GM12865 (cell line): ENCODE measurements around the gene ZNF418.

Experiments
- DNase-seq: peaks from one replicate; pipeline ENCODE4 v3.0.0; 2010; ENCODE audit warnings: low read depth
- H3K4me3 ChIP-seq: 2 replicates; pipeline ENCODE4 v1.5.1; 2011; ENCODE audit warnings: mild to moderate bottlenecking, low read depth, low read length, control low read depth
- TF ChIP-seq, protein P1 (sequence below): IDR thresholded peaks from 2 replicates; pipeline ENCODE4 v1.5.1; 2011; ENCODE audit warnings: low read length, control low read depth, low read depth, inconsistent platforms; ENCODE audit not compliant: insufficient read depth; ENCODE audit errors: missing control alignments

Gene ZNF418

DNA sequence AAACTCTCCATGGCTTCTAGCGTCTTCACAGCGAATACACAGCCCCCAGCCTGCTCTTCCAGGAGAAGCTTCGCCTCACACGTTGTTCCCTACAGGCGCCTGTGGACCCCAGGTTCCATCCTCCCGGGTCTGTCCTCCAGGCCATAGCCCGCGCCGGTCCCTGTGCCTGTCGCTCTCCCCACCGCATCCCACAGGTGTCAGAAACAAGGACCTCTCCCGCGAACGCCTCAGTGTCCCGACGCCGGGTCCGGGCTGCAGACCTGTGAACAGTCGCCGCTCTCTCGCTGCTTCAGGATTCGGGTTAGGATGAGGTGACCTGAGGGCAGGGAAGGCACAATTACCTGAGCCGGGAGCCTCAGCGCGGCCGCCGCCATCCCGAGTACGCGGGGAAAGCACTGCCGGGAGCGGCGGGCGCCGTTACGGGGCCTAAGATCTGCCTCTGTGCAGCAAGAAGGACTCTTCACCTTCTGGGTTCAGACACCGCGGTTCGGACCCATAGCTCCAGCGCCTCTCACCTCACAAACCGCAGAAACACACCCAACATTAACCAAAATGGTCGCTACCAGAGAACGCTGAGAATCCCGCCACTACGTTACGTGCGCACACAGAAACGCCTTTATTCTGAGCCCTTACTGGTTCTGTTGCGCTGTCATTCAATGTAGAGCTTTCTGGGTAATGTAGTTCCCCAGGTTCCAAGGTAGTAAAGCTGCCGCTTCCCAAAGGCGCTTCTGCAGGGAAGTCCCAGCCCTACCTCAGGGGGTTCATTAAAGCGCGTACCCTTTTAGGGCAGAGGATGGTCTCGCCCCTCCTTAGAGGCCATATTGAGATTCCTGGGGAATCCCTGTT lies at the start of gene ZNF418:
Gene ZNF418, minus strand, starts transcription at position 583 of the 846 bp plus-strand sequence. CDS start 1,580 bp downstream, outside the sequence.
- peak; percentile 77 for DNase-seq
- TF ChIP-seq, protein P1, sequence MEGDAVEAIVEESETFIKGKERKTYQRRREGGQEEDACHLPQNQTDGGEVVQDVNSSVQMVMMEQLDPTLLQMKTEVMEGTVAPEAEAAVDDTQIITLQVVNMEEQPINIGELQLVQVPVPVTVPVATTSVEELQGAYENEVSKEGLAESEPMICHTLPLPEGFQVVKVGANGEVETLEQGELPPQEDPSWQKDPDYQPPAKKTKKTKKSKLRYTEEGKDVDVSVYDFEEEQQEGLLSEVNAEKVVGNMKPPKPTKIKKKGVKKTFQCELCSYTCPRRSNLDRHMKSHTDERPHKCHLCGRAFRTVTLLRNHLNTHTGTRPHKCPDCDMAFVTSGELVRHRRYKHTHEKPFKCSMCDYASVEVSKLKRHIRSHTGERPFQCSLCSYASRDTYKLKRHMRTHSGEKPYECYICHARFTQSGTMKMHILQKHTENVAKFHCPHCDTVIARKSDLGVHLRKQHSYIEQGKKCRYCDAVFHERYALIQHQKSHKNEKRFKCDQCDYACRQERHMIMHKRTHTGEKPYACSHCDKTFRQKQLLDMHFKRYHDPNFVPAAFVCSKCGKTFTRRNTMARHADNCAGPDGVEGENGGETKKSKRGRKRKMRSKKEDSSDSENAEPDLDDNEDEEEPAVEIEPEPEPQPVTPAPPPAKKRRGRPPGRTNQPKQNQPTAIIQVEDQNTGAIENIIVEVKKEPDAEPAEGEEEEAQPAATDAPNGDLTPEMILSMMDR: no peak
- peak within 1 kb of the TSS; percentile 59 for H3K4me3 ChIP-seq

GRCh38 chr19:57978586-57979289 lies 43.5 kb upstream of the ZNF418 start:
- TF ChIP-seq, protein P1: no peak
- H3K4me3 ChIP-seq: no peak overlapping the region
- DNase-seq: no peak

DNA sequence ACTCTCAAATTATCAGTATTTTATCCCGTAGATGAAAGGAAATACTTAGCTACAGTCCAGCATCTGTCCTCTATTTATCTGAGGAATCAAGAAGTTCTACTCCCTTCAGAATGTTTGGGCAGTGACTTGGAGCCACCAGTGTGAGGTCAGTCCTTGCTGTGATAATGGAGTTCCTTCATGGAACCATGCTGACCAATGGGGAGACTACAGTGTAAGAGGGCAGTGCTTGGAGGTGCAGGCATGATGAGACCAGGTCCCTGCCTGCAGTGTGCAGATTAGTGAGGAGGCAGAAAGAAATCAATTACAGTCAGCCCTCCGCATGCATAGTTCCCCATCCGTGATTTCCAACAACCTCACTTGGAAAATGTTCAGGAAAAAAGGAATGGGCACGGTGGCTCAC lies 39.2 kb upstream of the ZNF418 start, which contains the start of gene C19orf18:
Gene C19orf18, minus strand, starts transcription at position 101 of the 400 bp plus-strand sequence. CDS start 102 bp downstream, outside the sequence.
- no peak for DNase-seq
- TF ChIP-seq, protein P1: no peak
- H3K4me3 ChIP-seq: no peak within 1 kb of the TSS

DNA sequence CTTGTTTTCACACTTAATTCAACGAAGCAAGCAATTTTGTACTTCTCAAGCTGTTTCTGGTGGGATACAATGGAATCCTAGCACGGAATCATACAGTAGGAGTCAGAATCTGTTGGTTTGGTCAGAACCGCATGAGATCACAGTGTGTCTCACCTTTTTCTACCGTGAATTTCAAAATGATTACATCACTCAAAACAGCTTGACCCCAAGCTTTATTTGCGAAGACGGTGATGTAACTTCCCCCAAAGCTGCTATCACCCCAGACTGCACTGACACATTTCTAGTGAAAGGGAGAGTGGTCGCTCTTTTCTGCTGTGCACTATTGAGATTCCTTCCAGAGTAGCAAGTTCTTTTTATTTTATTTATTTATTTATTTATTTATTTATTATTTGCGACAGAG lies 29.6 kb upstream of the ZNF418 start:
- TF ChIP-seq, protein P1: no peak
- DNase-seq: no peak

GRCh38 chr19:57961785-57962184 lies 26.6 kb upstream of the ZNF418 start:
- TF ChIP-seq, protein P1: no peak
- no peak for DNase-seq

More for the DNA sequence above, 29.6 kb upstream of the ZNF418 start:
- no peak overlapping the region for H3K4me3 ChIP-seq

DNA sequence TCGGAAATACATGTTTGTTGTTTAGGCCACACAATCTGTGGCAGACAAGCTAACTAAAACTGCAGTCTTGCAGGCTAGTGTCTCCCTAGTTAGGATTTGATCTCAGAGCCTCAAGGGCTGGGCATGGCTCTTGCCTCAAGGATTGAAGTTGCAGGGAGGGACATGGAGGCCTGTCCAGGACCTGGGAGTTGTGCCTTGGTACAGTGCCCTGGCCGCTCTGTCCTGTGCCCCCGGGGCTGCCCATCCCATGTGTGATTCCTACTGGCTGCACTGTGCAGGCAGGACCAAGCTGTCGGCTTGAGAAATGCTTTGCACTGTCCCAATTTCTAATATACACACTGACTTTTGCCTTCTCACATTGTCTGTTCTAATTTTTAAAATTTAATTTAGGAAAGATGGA lies 19.8 kb upstream of the ZNF418 start:
- H3K4me3 ChIP-seq: no peak overlapping the region
- TF ChIP-seq, protein P1: no peak
- no peak for DNase-seq

More at GRCh38 chr19:57961785-57962184, 26.6 kb upstream of the ZNF418 start:
- H3K4me3 ChIP-seq: no peak overlapping the region
